GM12878 (cell line): ENCODE measurements around the gene AOPEP. TPM values are rescaled to one million over a fixed set of nuclear protein-coding genes. Genes with fewer than 3 reads are reported as not detected.
"Not testable (repeated sequence)": the region's sequence is repeated elsewhere in the genome, so short reads cannot be mapped to it uniquely, and the experiment has no call there.

Experiments
- ATAC-seq: fragments of 200-7000 bp; cut with Tn5 transposase; 3 replicates; pipeline ENCODE4 v1.9.1; 2020; ENCODE audit warnings: mild to moderate bottlenecking, moderate library complexity
- BruUV-seq: library from RNA; stranded (reverse); fragments of 400-500 nt; replicated peaks from 2 replicates; lab custom pipeline; 2021; lab: Mats Ljungman, UMichigan
- CTCF ChIA-PET: fragments of 300-600 bp; sonication (Branson Sonifier 250); formaldehyde crosslinking; extraction: SDS; loops from one replicate; lab custom pipeline; 2021; ENCODE audit warnings: inconsistent platforms; lab: Yijun Ruan, JAX
- POLR2A ChIA-PET: fragments of 350-600 bp; formaldehyde crosslinking; extraction: SDS; loops from one replicate; lab custom pipeline; 2021; ENCODE audit warnings: inconsistent platforms; lab: Charles Lee
- RAD21 ChIA-PET: fragments of 300-600 bp; sonication (Branson Sonifier 250); formaldehyde crosslinking; loops from one replicate; lab custom pipeline; 2023; ENCODE audit warnings: antibody characterized with exemption; ENCODE audit not compliant: unreplicated experiment; lab: Charles Lee
- SMC1A ChIA-PET: fragments of 300-600 bp; sonication (Branson Sonifier 250); formaldehyde crosslinking; loops from one replicate; lab custom pipeline; 2023; ENCODE audit not compliant: unreplicated experiment, uncharacterized antibody; lab: Charles Lee
- DNase-seq: peaks from one replicate; pipeline ENCODE4 v3.0.0-alpha.2; 2011; ENCODE audit warnings: low read depth, low spot score
- FAIRE-seq: peaks from 3 replicates; lab custom pipeline; 2011; peaks lifted over from hg19 to GRCh38; lab: Jason Lieb, UNC
- H2AFZ ChIP-seq: 2 replicates; pipeline ENCODE4 v1.6.0; 2011; ENCODE audit warnings: low read depth, low read length, control low read depth; ENCODE audit not compliant: control insufficient read depth
- H3K27ac ChIP-seq: 2 replicates; pipeline ENCODE4 v1.5.1; 2011; ENCODE audit warnings: control low read depth; ENCODE audit not compliant: control insufficient read depth, insufficient read depth
- H3K27me3 ChIP-seq, 2 experiments: replicated peaks in 1 of 2; 2 replicates each; pipeline versions ENCODE4 v1.6.0 to v1.6.1; 2011; ENCODE audit warnings: low read length in 1 of 2; ENCODE audit not compliant: control insufficient read depth in 2 of 2, insufficient read depth in 2 of 2
- H3K36me3 ChIP-seq, 2 experiments: 2 replicates each; pipeline ENCODE4 v1.5.1; 2011; ENCODE audit warnings: low read length in 1 of 2; ENCODE audit not compliant: control insufficient read depth in 2 of 2, insufficient read depth in 2 of 2
- H3K4me1 ChIP-seq: 2 replicates; pipeline ENCODE4 v1.6.1; 2011; ENCODE audit warnings: mild to moderate bottlenecking, low read length, moderate library complexity, mixed read lengths; ENCODE audit not compliant: control insufficient read depth, insufficient read depth
- H3K4me2 ChIP-seq: 2 replicates; pipeline ENCODE4 v1.6.0; 2011; ENCODE audit warnings: control low read depth; ENCODE audit not compliant: control insufficient read depth, insufficient read depth
- H3K4me3 ChIP-seq: fragments of 200-600 bp; sonication (generic); 2 replicates; pipeline ENCODE4 v1.5.1; 2016
- H3K79me2 ChIP-seq: 2 replicates; pipeline ENCODE4 v1.6.0; 2011; ENCODE audit warnings: low read length; ENCODE audit not compliant: control insufficient read depth, insufficient read depth
- H3K9ac ChIP-seq: 2 replicates; pipeline ENCODE4 v1.8.0; 2011; ENCODE audit warnings: low read length, control low read depth, mixed read lengths; ENCODE audit not compliant: control insufficient read depth, insufficient read depth
- H3K9me3 ChIP-seq: replicated peaks from 3 replicates; pipeline ENCODE4 v1.5.1; 2011; ENCODE audit warnings: mild to moderate bottlenecking, low read length; ENCODE audit not compliant: control insufficient read depth, insufficient read depth
- H4K20me1 ChIP-seq: 2 replicates; pipeline ENCODE4 v1.6.0; 2011; ENCODE audit not compliant: control insufficient read depth, insufficient read depth
- CHD2 ChIP-seq: IDR thresholded peaks from 2 replicates; pipeline ENCODE4 v1.6.1; 2011; ENCODE audit warnings: low read depth, low read length, improper control_type of control experiment, borderline replicate concordance
- ETV6 ChIP-seq, 2 experiments: fragments of 450-650 bp in 1 of 2; IDR thresholded peaks in 1 of 2; conservative IDR thresholded peaks in 1 of 2; 2 replicates each; pipeline ENCODE4 v1.6.1; 2014; ENCODE audit warnings: antibody characterized with exemption in 1 of 2, borderline replicate concordance in 1 of 2, low read depth in 1 of 2, mild to moderate bottlenecking in 1 of 2, moderate library complexity in 1 of 2
- HSF1 ChIP-seq: fragments of 150-350 bp; IDR thresholded peaks from 2 replicates; pipeline ENCODE4 v1.6.1; 2014; ENCODE audit warnings: mild to moderate bottlenecking, low read depth, low read length
- IKZF2 ChIP-seq, 2 experiments: fragments of 450-650 bp; IDR thresholded peaks; 2 replicates each; pipeline ENCODE4 v1.6.1; 2017; ENCODE audit warnings: mild to moderate bottlenecking in 2 of 2, moderate library complexity in 2 of 2
- NR2F1 ChIP-seq: fragments of 450-650 bp; conservative IDR thresholded peaks from 2 replicates; pipeline ENCODE4 v1.6.1; 2017; ENCODE audit warnings: mild to moderate bottlenecking
- SKIL ChIP-seq: fragments of 450-650 bp; IDR thresholded peaks from 2 replicates; pipeline ENCODE4 v1.6.1; 2017; ENCODE audit warnings: mild to moderate bottlenecking, low read depth, inconsistent platforms; ENCODE audit not compliant: poor library complexity, severe bottlenecking
- SP1 ChIP-seq: IDR thresholded peaks from one replicate; pipeline ENCODE4 v1.6.1; 2011; ENCODE audit warnings: low read depth, low read length
- ZBTB4 ChIP-seq: fragments of 450-650 bp; formaldehyde crosslinking; IDR thresholded peaks from 2 replicates; pipeline ENCODE4 v1.4.0; 2022; ENCODE audit warnings: mild to moderate bottlenecking, moderate library complexity
- WGBS: methylation state at CpG from one replicate; pipeline ENCODE4 v1.1.6; 2016; ENCODE audit warnings: low lambda C conversion rate; ENCODE audit not compliant: insufficient replicate concordance, insufficient coverage; ENCODE audit errors: missing lambda C conversion rate; 5-methylcytosine and 5-hydroxymethylcytosine counted together
- in situ Hi-C: fragments of 300-500 bp; cut with MboI; formaldehyde crosslinking; loops from 9 replicates; pipeline ENCODE4 v1.14.3; 2018; ENCODE audit warnings: mixed read lengths
- intact Hi-C: fragments of 100-400 bp; cut with micrococcal nuclease; formaldehyde crosslinking; loops from one replicate; pipeline ENCODE4 v1.14.2; 2022; ENCODE audit not compliant: unreplicated experiment
- polyA plus RNA-seq, 11 experiments: library from polyadenylated mRNA; depleted of rRNA in 4 of 11; unstranded in 6 of 11; stranded (reverse) in 5 of 11; fragments of >200 nt; fragmentation: Nextera tagmentation in 4 of 11; fragmentation: Illumina TruSeq in 1 of 11; extraction: Ambion mirVana in 4 of 11; extraction: Trizol in 1 of 11; gene quantifications; 1 replicate in 1 of 11; 2 replicates in 10 of 11; pipeline versions ENCODE4 v1.2.1 to v1.2.3, GENCODE V29; 2011 to 2016; ENCODE audit warnings: inconsistent platforms in 2 of 11, missing spikeins in 2 of 11, low read depth in 1 of 11
- total RNA-seq, 4 experiments: library from RNA; depleted of rRNA in 3 of 4; stranded (reverse); fragments of >200 nt in 3 of 4; fragmentation: Illumina TruSeq in 1 of 4; extraction: Trizol in 1 of 4; gene quantifications; 2 replicates each; pipeline versions ENCODE4 v1.2.1 to v1.2.3, GENCODE V29; 2013 to 2021

AOPEP gene
- total and polyA plus RNA-seq, 10 of the 15 experiments (the other 5 are each of a cell fraction or from before 2014, with no cell fraction given): 2.3 to 16.9 (median 10.1) TPM

GRCh38 chr9:94830071-94830604, 103.6 kb downstream of the AOPEP start:
- H3K4me3 ChIP-seq, H3K4me2 ChIP-seq, DNase-seq, H4K20me1 ChIP-seq, H3K4me1 ChIP-seq, H3K27me3 ChIP-seq, H3K36me3 ChIP-seq, H3K9me3 ChIP-seq, FAIRE-seq, POLR2A ChIA-PET, H3K9ac ChIP-seq, BruUV-seq, RAD21 ChIA-PET, in situ Hi-C loops, H2AFZ ChIP-seq, intact Hi-C loops, H3K79me2 ChIP-seq: not testable (repeated sequence)
- ATAC-seq: peak; percentile 43
- ChIA-PET CTCF (interaction anchor here (0.6 kb wide), 1 partner anchor 20 kb away, joined by 4 read pairs; no protein-coding TSS in a partner anchor), SMC1A (interaction anchor here (0.6 to 2.2 kb wide), 7 partner anchors 10 to 37 kb away, joined by 3 to 9 read pairs (median 3); no protein-coding TSS in a partner anchor)
- H3K27ac ChIP-seq: 0 out of 2 replicates have a peak overlapping the region, but pooled peaks have one; percentile 41
- WGBS: 67% methylated on average over 3 of the region's 3 CpGs

- ChIA-PET SMC1A (interaction anchor here (1.2 to 1.6 kb wide), 3 partner anchors 11 to 30 kb away, joined by 3 to 4 read pairs (median 3); no protein-coding TSS in a partner anchor), CTCF (interaction anchor here (1.2 kb wide), 1 partner anchor 9 kb away, joined by 3 read pairs; no protein-coding TSS in a partner anchor)
- Histone ChIP-seq H3K27ac (no peak overlapping the region), H3K4me3 (no peak overlapping the region), H3K4me2 (no peak overlapping the region), H3K79me2 (no peaks in the 10 kb centered on the region)
- no peak for FAIRE-seq
- TF ChIP-seq CHD2: no peak
- no peak for TF ChIP-seq IKZF2 (IDR thresholded peaks at IDR 0.05)
- TF ChIP-seq SKIL: no peak
- no peak for TF ChIP-seq SP1
- no peak for TF ChIP-seq NR2F1
- TF ChIP-seq ETV6 (conservative IDR thresholded peaks at IDR 0.05 in 1 of 2, IDR thresholded peaks at IDR 0.05 in 1 of 2; ENCODE audit: borderline replicate concordance in 1 of 2, low read depth in 1 of 2): no peak
- no peak for TF ChIP-seq HSF1
- TF ChIP-seq ZBTB4 (CRISPR knock-in tag): no peak
- TF ChIP-seq, all 136 proteins: peak for 0
- Histone ChIP-seq H3K27me3 (no peaks in the 10 kb centered on the region), H3K36me3 (no peaks in the 10 kb centered on the region; a peak in 1 of 4 replicates), H3K9me3 (peaks cover 2% of the 10 kb centered on the region; the same call in 1 of the 3 replicates), H4K20me1 (no peaks in the 10 kb centered on the region), H3K9ac (no peak overlapping the region), H3K4me1 (peaks cover 9% of the 10 kb centered on the region), H2AFZ (no peak overlapping the region)
- DNase-seq (no peak), ATAC-seq (no peak)
- intact Hi-C loops: no loop called here
- ChIA-PET RAD21 (no interaction called here), POLR2A (interaction anchor here (0.6 kb wide), 1 partner anchor 122 kb away, joined by 3 read pairs; no protein-coding TSS in a partner anchor)
- in situ Hi-C loops: no loop called here
- 100% methylated on average over 4 of the region's 4 CpGs for WGBS
- no TSS peak for BruUV-seq
These were observed 107.3 kb downstream of the AOPEP start for GRCh38 chr9:94833802-94834201.
